Measurements from ENCODE around the gene ZNF70. TPM values are rescaled to one million over a fixed set of nuclear protein-coding genes. Genes with fewer than 3 reads are reported as not detected.

The ZNF70 gene
- polyA plus RNA-seq, 1 of the 3 experiments (the other 2 are of a cell fraction) = 0.77 TPM

- Histone ChIP-seq H3K36me3 (replicated peaks in 1 of 2; ENCODE audit: control insufficient read depth in 1 of 2, insufficient read depth in 2 of 2, low read length in 1 of 2) (peaks cover 15 to 17% of the 10 kb centered on the region in 2 experiments), H3K27me3 (ENCODE audit: insufficient read depth) (no peaks in the 10 kb centered on the region), H3K4me1 (ENCODE audit: control insufficient read depth in 1 of 2, insufficient read depth in 2 of 2, low read depth in 1 of 2, low read length in 1 of 2) (peaks cover 0 to 6% of the 10 kb centered on the region in 2 experiments; a peak in 1 of 4 replicates), H3K9me3 (no peaks in the 10 kb centered on the region), H3K79me2 (ENCODE audit: insufficient read depth) (peaks cover 17% of the 10 kb centered on the region), H3F3A (replicated peaks; ENCODE audit: insufficient read depth) (no peaks in the 10 kb centered on the region), H4K20me1 (ENCODE audit: insufficient read depth) (no peaks in the 10 kb centered on the region), H3K9ac (no peak overlapping the region), H2AFZ (ENCODE audit: low read depth) (no peak overlapping the region), H3K27ac (ENCODE audit: low read depth in 2 of 2, low read length in 1 of 2) (no peak overlapping the region), H3K9me2 (no peaks in the 10 kb centered on the region), H3K4me2 (no peak overlapping the region), H3K4me3 (ENCODE audit: low read depth in 2 of 2, low read length in 1 of 2) (no peak overlapping the region)
- CTCF ChIA-PET = no interaction called here
- no peak for DNase-seq
- TF ChIP-seq FOXM1 (IDR thresholded peaks at IDR 0.05; ENCODE audit: low read depth) (no peak), GABPA (IDR thresholded peaks at IDR 0.05; ENCODE audit: low read depth) (no peak), USF2 (IDR thresholded peaks at IDR 0.05; ENCODE audit: borderline replicate concordance, low read depth, low read length) (no peak), NFIC (IDR thresholded peaks at IDR 0.05; ENCODE audit: borderline replicate concordance) (no peak), MEF2A (IDR thresholded peaks at IDR 0.05; ENCODE audit: borderline replicate concordance, low read depth) (no peak), RCOR1 (IDR thresholded peaks at IDR 0.05; ENCODE audit: low read length) (no peak)
- POLR2A ChIA-PET = no interaction called here
- 95% methylated on average over 7 of the region's 23 CpGs for WGBS (ENCODE audit: low lambda C conversion rate)
These were observed 36.0 kb downstream of the ZNF70 start for GRCh38 chr22:23714596-23715578.

- peaks cover 15 to 26% of the 10 kb centered on the region in 2 experiments for H3K36me3 ChIP-seq (replicated peaks in 1 of 2; ENCODE audit: control insufficient read depth in 1 of 2, insufficient read depth in 2 of 2, low read length in 1 of 2)
- H2AFZ ChIP-seq (ENCODE audit: low read depth) = no peak overlapping the region
- H3K9ac ChIP-seq = no peak overlapping the region
- H3K9me2 ChIP-seq = no peaks in the 10 kb centered on the region
- 95% methylated on average over 26 of the region's 28 CpGs for WGBS (ENCODE audit: low lambda C conversion rate)
- H3K79me2 ChIP-seq (ENCODE audit: insufficient read depth) = peaks cover 17% of the 10 kb centered on the region
- no peaks in the 10 kb centered on the region for H3K9me3 ChIP-seq
- H4K20me1 ChIP-seq (ENCODE audit: insufficient read depth) = no peaks in the 10 kb centered on the region
- no peak for DNase-seq
- ChIA-PET CTCF (interaction anchor here (1.5 kb wide), 1 partner anchor 136 kb away, joined by 6 read pairs; no protein-coding TSS in a partner anchor), POLR2A (interaction anchor here (0.7 kb wide), 1 partner anchor 16 kb away, joined by 4 read pairs; no protein-coding TSS in a partner anchor)
- H3K27me3 ChIP-seq (ENCODE audit: insufficient read depth) = no peaks in the 10 kb centered on the region
- H3K27ac ChIP-seq (ENCODE audit: low read depth in 2 of 2, low read length in 1 of 2) = no peak overlapping the region
- TF ChIP-seq SIN3A (IDR thresholded peaks at IDR 0.05; ENCODE audit: borderline replicate concordance, low read depth, low read length) = no peak
- TF ChIP-seq NFIC (IDR thresholded peaks at IDR 0.05; ENCODE audit: borderline replicate concordance) = no peak
- no peak for TF ChIP-seq JUND (IDR thresholded peaks at IDR 0.05)
- no peak for TF ChIP-seq USF2 (IDR thresholded peaks at IDR 0.05; ENCODE audit: borderline replicate concordance, low read depth, low read length)
- TF ChIP-seq SMC3 (IDR thresholded peaks at IDR 0.05; ENCODE audit: low read depth, low read length) = no peak
- TF ChIP-seq FOXM1 (IDR thresholded peaks at IDR 0.05; ENCODE audit: low read depth) = no peak
- H3K4me2 ChIP-seq = no peak overlapping the region
- no peak overlapping the region for H3K4me3 ChIP-seq (ENCODE audit: low read depth in 2 of 2, low read length in 1 of 2)
- peaks cover 0 to 6% of the 10 kb centered on the region in 2 experiments; a peak in 1 of 4 replicates for H3K4me1 ChIP-seq (ENCODE audit: control insufficient read depth in 1 of 2, insufficient read depth in 2 of 2, low read depth in 1 of 2, low read length in 1 of 2)
- H3F3A ChIP-seq (replicated peaks; ENCODE audit: insufficient read depth) = no peaks in the 10 kb centered on the region
These were observed 37.0 kb downstream of the ZNF70 start for GRCh38 chr22:23713696-23714595.
